CD4-positive, alpha-beta T cell treated with Interferon alpha-2 for 1 hour (primary cell): ENCODE data around the gene PLEKHM3.
"Not testable (repeated sequence)": the region's sequence is repeated elsewhere in the genome, so short reads cannot be mapped to it uniquely, and the experiment has no call there.

Source experiments
- DNase-seq, 2 donors: peaks; one replicate each; pipeline ENCODE4 v3.0.0-alpha.2; 2020 to 2022

PLEKHM3 gene

DNA sequence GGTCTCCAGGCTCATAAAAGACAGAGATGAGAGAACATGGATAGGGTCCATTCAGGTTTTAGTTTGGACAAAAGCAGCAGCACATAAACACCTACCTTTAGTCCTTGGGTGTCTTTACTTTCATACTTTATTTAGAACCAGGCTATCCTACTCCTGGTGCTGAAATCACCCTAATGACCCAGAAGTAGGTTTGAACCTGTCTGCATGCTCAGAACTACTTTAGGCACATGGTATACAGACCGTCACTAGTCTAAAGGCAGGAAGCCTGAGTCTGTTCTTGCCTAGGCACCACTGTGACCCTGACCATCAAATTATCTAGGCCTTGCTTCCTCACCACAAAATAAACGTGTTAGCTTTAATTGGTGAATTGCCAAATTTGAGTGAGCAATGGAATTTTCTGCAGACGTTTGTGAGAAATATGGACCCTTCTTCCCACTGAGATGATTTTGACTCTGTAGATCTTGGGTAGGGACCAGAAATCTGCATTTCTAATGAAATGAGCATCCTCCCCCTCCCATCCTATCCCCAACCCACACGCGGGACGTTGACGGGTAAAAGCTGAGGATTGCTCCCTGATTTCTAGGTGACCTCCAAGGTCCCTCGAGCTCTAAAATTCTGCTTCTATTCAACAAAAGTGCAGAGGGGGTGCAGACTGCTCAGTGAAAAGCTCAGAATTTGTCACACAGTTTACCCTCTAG is 75.1 kb downstream of the PLEKHM3 start:
- no peak for DNase-seq

DNA sequence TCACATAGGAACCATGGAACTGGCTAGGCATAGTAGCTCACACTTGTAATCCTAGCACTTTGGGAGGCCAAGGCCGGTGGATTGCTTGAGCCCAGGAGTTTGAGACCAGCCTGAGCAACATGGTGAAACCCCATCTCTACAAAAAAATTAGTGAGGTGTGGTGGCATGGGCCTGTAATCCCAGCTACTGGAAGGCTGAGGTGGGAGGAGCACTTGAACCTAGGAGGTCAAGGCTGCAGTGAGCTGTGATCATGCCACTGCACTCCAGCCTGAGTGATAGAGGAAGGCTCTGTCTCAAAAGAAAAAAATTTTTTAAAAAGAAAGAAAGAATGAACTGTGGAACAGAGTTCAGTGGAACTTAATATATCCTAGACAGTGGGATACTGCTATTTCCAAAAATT is 76.1 kb downstream of the PLEKHM3 start:
- not testable (repeated sequence) for DNase-seq

GRCh38 chr2:207944979-207945600 is 80.2 kb downstream of the PLEKHM3 start:
- no peak for DNase-seq

DNA sequence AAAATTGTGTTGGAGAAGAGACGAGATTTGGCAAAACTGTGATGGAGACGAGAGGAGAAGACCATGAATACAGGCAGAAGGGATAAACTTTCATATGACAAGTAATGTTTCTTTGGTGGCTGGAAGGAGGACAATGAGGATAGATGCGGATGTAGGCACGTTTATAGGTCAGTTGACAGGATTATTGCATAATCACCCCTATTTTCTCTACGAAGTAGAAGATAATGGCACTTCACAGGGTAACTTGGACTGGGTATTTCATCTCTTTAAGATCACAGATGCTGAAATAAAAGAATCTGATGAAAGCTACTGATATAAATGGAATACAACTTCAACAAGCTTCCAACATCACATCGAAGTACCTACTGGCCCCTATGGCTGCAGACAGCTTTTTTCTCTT is 81.0 kb downstream of the PLEKHM3 start:
- DNase-seq: no peak

GRCh38 chr2:207939342-207940108 is 85.8 kb downstream of the PLEKHM3 start:
- no peak for DNase-seq

GRCh38 chr2:207938886-207939285 is 86.4 kb downstream of the PLEKHM3 start:
- DNase-seq: no peak

DNA sequence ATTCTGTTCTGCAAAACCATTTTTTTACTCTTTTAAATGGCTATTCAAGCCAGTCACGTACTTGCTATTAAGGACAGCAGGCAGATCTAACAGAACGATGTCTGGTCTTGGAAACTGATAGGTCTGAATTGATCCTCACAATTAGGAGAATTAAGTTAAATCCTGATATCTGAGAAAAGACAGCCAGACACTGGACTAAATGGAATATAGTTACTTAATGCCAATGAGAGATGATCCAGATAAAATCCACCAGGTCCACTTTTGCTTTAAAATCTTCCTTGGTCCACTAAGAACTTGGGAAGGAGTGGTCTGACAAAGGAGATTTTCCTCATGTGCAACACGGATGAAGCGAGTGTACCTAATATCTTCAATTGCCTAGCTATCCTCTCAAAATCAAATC is 86.9 kb downstream of the PLEKHM3 start:
- no peak for DNase-seq

DNA sequence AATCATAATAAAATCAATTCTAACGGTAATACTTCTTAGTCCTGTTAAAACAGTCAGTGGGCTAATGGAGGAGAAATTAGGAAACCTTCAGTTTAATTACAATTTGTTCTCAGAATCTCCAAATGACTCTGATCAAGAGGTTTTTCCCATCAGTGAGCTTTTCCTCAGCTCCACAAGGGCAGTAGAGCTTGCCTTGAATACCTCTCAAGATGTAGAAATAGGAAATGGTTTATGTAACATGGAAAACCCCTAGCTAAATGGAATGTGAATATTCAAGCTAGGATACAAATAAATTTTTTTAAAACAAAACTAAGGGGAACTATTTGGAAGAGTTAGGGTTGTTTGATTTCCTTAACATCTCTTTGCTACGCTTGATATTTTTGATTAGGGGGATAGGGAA is 87.5 kb downstream of the PLEKHM3 start:
- DNase-seq: no peak

- no peak for DNase-seq
These were observed 88.1 kb downstream of the PLEKHM3 start for GRCh38 chr2:207937253-207937652.

GRCh38 chr2:207936380-207936779 is 88.9 kb downstream of the PLEKHM3 start:
- DNase-seq: no peak

- DNase-seq: no peak
These were observed 89.3 kb downstream of the PLEKHM3 start for GRCh38 chr2:207935991-207936370.

DNA sequence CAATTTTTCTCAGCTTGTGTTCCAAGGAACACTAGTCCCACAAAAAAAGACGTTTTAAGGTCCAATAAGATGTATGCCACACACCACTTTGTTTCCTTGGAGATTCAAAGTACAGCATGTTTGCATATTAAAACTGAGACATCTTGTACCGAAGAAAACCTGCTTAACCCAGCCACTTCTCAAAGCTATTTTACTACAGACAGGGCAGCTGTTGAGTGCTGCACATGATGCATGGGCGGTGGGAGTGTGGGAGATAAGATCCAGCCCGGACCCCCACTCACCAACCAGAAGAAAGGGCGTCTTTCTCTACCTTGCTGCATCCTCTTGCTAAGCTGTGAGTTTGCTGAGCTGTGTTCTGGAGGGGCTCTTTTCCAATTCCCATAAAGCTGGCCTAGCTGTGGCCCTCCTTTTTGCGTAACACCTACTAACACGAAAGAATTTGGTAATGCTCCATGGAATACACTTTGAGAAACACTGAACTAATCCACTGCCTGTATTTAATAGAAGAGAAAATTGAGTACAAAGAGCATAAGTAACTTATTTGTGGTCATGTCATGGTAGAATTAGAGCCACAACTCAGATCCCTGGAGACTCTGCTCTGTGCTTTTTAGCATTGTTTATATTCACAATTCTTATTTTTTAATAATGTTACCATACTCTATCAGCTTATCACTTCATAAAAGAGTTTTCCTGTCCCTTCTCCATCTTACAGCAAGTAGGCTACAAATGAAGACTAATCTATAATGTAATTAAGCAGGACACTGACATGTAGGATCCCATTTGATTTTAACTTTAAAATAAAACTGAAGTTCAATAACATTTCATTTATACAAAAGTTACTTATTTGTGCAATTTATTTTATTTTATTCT is 90.0 kb downstream of the PLEKHM3 start:
- no peak for DNase-seq

DNA sequence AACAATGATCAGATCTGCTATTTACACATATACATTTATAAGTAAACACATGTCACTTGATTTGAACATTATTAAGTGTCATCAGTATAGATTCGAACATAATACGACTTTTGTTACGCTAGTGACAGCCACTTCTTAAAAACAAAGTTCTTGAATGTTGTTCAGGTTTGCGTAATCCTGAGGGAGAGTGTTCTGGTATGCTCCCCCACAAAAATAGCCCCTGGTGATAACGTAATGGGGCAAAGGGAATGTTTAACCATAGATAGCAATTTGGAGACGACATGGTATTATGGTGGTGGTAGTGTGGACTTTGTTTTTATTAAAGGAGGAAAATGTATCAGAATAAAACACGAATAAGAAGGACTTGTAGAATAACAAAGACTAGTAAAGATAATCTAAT is 90.6 kb downstream of the PLEKHM3 start:
- DNase-seq: no peak

- DNase-seq: no peak
These were observed 91.8 kb downstream of the PLEKHM3 start for GRCh38 chr2:207933396-207934065.

GRCh38 chr2:207932106-207932505 is 93.2 kb downstream of the PLEKHM3 start:
- DNase-seq: no peak

DNA sequence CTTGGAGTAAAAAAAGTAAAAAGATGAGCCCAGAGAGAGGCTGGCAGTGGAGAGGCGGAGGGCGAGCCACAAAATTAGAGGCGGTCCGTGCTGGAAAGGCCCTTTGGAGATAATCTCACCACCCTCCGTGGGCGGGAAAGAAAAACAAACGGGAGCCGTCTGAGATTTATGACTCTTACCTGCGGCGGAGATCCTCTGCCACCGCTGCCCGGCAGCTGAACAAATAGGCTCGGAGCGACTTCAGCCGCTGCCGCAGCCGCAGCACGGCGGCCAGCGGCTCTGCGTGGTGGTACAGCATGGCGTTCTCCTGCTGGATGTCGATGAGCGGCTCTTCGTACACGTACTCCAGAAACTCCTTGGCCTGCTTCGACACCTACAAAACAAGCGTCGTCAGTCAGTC is 94.6 kb downstream of the PLEKHM3 start:
- DNase-seq: no peak

- no peak for DNase-seq
These were observed 95.4 kb downstream of the PLEKHM3 start for GRCh38 chr2:207929923-207930322.

GRCh38 chr2:207928079-207928478 is 97.2 kb downstream of the PLEKHM3 start:
- DNase-seq: no peak

GRCh38 chr2:207926989-207927300 is 98.4 kb downstream of the PLEKHM3 start:
- DNase-seq: no peak

GRCh38 chr2:207926133-207926988 is 99.0 kb downstream of the PLEKHM3 start:
- DNase-seq: no peak

- no peak for DNase-seq
These were observed 99.7 kb downstream of the PLEKHM3 start for GRCh38 chr2:207925601-207926000.

- DNase-seq: no peak
These were observed 103.7 kb downstream of the PLEKHM3 start for GRCh38 chr2:207921606-207922005.
